GM21367 (cell line): Measurements from ENCODE around the gene NEDD4L.

Source experiments
- ATAC-seq: cut with Tn5 transposase; IDR thresholded peaks from one replicate; pipeline ENCODE4 v1.9.1; 2021; ENCODE audit not compliant: unreplicated experiment

Gene NEDD4L

GRCh38 chr18:58438958-58439300 is 394.9 kb downstream of the NEDD4L start:
- ATAC-seq, result no peak

- ATAC-seq, result no peak
Measured at GRCh38 chr18:58443671-58444070, 399.6 kb downstream of the NEDD4L start.

DNA sequence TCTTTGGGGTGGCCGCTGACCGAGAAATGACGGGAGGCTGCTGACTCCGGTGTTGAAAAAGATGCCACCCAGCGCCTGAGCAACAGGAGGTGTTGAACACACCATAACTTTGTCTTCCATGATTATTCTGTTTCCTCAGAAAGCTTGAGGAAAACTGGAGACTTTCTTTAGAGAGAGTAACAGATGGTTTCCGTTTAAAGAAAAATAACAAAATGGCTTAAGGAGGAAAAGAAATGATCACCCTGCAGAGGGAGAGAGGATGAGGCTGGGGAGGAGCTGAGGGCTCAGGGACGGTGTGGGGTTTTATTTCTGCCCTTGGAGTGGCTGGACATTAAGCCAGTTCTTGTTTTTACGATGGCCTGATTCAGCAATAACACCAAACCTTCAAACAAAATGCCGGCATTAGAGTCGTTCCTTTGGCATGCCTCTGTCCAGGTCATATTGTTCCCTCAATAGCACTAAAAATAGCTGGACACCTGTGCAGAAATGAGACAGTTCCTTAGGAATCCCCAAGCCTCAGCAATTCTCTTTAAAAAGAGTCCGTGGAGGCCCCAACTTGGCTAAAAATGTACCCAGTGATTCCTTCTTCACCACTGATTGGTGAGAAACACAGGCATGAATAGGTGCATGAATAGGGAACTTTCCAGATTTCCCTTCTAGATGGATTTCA is 402.5 kb downstream of the NEDD4L start:
- no peak for ATAC-seq

DNA sequence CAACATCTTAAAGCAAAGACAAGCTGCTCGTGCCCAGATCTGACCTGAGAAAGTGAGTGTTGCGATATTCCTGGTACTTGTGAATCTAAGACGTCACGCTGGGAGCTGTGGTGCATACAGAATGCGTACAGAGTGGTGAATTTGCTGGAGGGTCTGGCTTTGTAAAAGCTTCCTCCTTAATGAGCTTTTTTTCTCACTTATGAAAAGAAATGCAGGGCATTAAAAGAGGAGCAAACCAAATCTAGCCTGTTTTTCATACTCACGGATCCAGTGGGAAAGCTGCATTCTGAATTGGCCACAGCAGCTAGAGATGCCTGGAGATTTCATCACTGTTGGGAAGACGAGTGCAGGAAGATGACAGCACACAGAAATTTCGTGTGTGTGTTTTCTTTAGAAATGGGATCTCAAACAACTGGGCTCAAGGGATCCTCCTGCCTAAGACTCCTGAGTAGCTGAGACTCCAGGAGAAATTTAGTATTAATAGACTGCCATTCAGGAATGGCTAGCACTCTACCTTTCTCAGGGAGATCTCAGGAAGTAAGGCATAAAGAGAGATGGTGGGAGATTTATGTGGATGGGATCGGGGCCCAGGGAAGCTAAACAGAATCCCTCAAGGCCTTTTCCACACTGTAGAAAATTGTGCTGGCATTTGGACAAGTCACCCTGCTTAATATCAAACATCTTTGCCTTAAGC is 403.5 kb downstream of the NEDD4L start:
- no peak for ATAC-seq

DNA sequence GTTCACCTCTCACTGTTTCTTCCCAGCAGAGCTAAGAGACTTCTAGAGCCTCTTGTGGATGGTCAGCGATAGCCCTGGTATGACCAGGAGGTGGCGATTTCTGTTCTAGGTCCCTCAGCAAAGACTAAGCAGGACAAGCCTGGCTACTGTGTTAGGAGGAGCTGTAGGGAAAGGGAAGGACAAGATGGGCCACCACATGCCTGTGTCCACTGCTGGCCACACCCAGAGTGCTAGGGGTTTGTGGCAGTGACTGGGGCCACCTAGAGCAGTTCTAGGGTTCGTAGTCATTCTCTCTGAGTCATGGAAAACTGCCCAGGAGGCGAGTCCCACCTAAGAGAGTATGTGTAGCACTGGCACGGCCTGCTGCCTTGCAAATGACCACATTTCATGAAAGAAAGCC is 405.4 kb downstream of the NEDD4L start:
- ATAC-seq, result no peak
